ENCODE measurements around the gene DDOST.
A peak's percentile ranks its signal among the peaks of the same experiment; 100 is the strongest.

The DDOST gene

DNA sequence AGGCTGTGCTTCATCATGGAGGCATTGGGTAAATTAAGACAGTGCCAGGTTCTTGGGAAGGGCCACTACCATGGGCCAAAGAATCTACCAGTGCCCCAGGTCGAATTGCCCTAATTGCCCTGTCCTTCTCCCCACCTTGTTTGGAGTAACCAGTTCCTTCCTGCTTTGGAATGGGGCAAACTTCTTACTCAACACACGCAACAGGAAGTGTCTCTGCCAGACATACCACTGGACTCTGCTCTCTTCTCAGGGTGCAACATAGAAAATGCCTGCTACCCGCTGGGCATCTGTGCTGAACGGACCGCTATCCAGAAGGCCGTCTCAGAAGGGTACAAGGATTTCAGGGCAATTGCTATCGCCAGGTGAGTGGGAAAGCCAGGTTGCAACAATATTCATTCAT lies 56.5 kb downstream of the DDOST start:
- H3K4me3 ChIP-seq (replicated peaks; ENCODE audit: low read depth, low read length): no peak overlapping the region
- TF ChIP-seq, protein P1, sequence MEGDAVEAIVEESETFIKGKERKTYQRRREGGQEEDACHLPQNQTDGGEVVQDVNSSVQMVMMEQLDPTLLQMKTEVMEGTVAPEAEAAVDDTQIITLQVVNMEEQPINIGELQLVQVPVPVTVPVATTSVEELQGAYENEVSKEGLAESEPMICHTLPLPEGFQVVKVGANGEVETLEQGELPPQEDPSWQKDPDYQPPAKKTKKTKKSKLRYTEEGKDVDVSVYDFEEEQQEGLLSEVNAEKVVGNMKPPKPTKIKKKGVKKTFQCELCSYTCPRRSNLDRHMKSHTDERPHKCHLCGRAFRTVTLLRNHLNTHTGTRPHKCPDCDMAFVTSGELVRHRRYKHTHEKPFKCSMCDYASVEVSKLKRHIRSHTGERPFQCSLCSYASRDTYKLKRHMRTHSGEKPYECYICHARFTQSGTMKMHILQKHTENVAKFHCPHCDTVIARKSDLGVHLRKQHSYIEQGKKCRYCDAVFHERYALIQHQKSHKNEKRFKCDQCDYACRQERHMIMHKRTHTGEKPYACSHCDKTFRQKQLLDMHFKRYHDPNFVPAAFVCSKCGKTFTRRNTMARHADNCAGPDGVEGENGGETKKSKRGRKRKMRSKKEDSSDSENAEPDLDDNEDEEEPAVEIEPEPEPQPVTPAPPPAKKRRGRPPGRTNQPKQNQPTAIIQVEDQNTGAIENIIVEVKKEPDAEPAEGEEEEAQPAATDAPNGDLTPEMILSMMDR (IDR thresholded peaks at IDR 0.05; ENCODE audit: low read depth, low read length, missing control alignments): no peak
- no peak for DNase-seq (ENCODE audit: extremely low read depth, low read depth)

DNA sequence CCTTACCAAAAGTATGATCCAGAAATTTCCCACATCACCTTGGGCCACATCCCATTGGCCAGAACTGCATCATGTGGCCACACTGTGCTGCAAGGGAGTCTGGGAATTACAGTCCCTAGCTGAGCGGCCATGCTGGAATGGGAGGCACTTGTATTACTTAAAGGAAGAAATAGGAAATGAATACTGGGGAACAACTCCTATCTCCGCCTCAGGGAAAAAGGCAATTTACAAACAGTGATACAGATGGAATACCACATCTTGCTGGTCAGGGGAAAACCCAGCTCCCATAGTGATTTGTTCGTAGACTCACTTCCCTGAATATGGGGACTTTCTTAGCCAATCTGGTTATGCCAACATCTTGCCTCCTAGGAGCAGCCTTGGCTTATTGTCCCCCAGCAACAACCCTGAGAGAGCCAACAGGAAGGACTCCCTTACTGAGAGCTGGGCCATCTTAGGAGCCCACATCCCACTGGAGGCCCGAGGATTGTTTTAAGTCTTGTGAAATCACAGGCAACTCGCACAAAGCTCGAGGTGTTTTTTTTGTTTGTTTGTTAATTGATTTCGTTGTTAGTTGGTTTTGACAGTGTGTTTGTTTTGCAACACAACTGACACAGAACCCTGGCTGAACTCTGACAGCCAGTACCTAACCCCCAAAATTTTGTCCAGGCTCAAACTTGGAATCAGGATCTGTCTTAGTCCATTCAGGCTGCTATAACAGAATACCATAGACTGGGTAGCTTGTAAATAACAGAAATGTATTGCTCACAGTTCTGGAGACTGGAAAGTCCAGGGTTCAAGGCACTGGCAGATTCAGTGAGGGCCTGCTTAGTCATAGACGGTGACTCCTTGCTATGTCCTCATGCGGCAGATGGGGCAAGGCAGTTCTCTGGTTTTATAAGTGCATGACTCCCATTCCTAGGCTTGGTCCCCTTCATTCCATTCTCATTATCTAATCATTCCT lies 57.4 kb downstream of the DDOST start:
- H3K4me3 ChIP-seq (replicated peaks; ENCODE audit: low read depth, low read length): no peak overlapping the region
- peak; percentile 68 for DNase-seq (ENCODE audit: extremely low read depth, low read depth)
- TF ChIP-seq, protein P1 (IDR thresholded peaks at IDR 0.05; ENCODE audit: low read depth, low read length, missing control alignments): no peak

DNA sequence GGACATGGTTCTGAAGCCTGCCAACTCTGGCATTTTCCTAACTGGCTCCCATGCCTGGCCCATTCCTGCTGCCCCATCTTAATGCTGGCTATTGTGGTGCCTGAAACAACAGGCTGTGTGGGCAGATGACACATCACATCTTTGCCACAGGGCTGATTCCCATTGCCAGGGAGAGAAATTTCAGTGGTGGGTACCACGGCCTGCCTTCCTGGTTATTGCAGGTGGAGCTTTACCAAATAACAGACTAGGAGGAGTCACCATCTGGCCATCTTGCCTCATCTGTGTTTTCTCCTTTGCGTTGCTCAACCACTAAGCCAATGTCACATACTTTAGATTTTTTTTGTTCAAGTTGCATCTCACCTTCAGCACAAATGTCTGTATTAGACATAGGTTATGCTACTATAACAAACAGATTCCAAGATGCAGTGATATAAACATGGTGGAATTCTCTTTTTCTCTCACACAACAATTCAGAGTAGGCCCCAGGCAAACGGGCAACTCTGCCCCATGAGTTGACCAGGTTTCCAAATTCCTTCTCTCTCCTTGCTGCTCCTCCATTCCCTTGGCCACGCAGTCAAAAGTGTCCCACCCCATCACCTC lies 58.2 kb downstream of the DDOST start:
- no peak overlapping the region for H3K4me3 ChIP-seq (replicated peaks; ENCODE audit: low read depth, low read length)
- DNase-seq (ENCODE audit: extremely low read depth, low read depth): no peak
- TF ChIP-seq, protein P1 (IDR thresholded peaks at IDR 0.05; ENCODE audit: low read depth, low read length, missing control alignments): no peak
